ENCODE measurements around the gene GPR78.
A peak's percentile ranks its signal among the peaks of the same experiment; 100 is the strongest.

Gene GPR78

GRCh38 chr4:8541981-8542715 is 38.0 kb upstream of the GPR78 start:
- DNase-seq (ENCODE audit: insufficient read length, low spot score) (no peak), FAIRE-seq (no peak)
- no peak for TF ChIP-seq POLR2A (IDR thresholded peaks at IDR 0.05; ENCODE audit: low read depth, low read length)

DNA sequence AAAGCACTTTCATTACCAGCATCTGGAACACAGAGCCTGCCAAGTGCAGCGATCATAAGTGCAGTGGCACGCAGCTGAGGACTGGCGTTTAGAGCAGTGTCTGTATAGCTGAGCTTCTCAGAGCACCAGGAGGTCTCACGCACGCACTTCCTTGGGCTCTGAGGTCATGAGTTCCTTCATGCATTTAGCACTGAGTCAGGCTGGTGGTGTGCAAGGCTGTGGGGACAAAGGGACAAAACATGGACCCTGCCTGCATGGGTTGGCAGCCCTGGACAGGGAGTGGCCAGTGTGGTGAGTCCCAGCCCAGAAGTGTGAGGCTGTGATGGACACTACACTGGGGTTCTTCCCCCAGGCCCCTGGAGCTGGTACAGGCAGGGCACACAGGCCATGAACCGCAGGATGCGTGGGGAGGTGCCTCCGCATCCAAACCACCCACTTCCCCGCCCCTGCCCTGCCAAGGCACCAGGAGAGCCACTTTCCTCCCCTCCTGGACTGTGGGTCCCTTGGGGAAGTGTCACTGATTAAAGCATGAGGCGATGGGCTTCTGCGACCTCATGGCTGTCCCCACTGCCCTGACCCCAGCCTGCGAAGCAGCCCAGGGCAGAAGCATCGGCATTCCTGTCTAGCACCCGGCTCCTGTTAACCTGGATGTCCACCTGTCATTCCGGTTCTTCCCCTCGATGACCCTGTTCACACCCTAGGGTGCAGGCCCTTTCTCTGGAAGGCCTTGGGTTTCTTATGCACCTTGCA is 37.2 kb upstream of the GPR78 start:
- FAIRE-seq = no peak
- no peak for TF ChIP-seq POLR2A (IDR thresholded peaks at IDR 0.05; ENCODE audit: low read depth, low read length)
- DNase-seq (ENCODE audit: insufficient read length, low spot score) = no peak

DNA sequence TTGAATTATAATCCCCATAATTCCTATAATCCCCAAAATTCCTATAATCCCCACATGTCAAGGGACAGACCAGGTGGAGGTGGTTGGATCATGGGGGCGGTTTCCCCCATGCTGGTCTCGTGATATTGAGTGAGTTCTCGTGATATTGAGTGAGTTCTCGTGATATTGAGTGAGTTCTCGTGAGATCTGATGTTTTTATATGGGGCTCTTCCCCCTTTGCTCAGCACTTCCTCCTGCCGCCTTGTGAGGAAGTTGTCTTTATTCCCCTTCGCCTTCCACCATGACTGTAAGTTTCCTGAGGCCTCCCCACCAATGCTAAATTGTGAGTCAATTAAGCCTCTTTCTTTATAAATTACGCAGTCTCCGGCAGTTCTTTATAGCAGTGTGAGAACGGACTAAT is 36.6 kb upstream of the GPR78 start:
- FAIRE-seq (no peak), DNase-seq (ENCODE audit: insufficient read length, low spot score) (no peak)
- TF ChIP-seq POLR2A (IDR thresholded peaks at IDR 0.05; ENCODE audit: low read depth, low read length) = no peak

DNA sequence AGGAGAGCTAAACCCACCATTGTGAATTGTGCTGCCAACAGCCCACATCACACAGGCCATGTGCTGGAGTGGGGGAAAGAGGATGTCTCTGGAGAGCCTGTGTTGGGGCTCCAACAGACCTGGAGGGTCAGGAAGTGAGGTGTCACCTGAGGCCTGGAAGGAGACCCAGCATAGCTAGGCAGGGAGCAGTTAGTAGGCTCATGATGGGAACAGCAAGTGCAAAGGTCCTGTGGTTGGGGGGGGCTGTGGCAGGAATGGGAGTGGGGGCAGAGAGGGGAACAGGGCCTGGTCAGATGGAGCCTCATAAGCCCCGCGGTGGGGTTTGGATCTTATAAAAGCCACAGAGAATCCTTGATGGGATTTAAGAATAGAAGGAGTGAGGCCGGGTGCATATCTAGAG is 35.9 kb upstream of the GPR78 start:
- TF ChIP-seq POLR2A (IDR thresholded peaks at IDR 0.05; ENCODE audit: low read depth, low read length) = no peak
- DNase-seq (ENCODE audit: insufficient read length, low spot score) (no peak), FAIRE-seq (no peak)

- FAIRE-seq (no peak), DNase-seq (ENCODE audit: insufficient read length, low spot score) (no peak)
- no peak for TF ChIP-seq POLR2A (IDR thresholded peaks at IDR 0.05; ENCODE audit: low read depth, low read length)
Observed at GRCh38 chr4:8544741-8545438, 35.3 kb upstream of the GPR78 start.

GRCh38 chr4:8545439-8545765 is 34.8 kb upstream of the GPR78 start:
- TF ChIP-seq POLR2A (IDR thresholded peaks at IDR 0.05; ENCODE audit: low read depth, low read length) = no peak
- DNase-seq (ENCODE audit: insufficient read length, low spot score) = no peak
- no peak for FAIRE-seq

DNA sequence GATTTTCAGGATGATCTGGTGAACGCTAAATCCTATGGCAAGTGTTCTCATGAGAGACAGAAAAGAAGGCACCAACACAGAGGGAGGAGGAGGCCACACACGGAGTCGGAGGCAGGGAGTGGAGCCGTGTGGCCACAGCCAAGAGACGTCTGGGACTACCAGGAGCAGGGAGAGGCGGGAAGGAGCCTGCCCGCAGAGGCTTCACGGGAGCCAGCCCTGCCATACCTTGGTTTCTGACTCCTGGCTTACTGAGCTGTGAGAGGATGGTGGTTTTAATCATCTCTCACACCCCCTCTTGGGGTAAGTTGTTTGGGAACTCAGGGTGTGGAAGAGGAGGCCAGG is 33.5 kb upstream of the GPR78 start:
- no peak for FAIRE-seq
- no peak for TF ChIP-seq POLR2A (IDR thresholded peaks at IDR 0.05; ENCODE audit: low read depth, low read length)
- no peak for DNase-seq (ENCODE audit: insufficient read length, low spot score)

- TF ChIP-seq POLR2A (IDR thresholded peaks at IDR 0.05; ENCODE audit: low read depth, low read length) = no peak
- FAIRE-seq (no peak), DNase-seq (ENCODE audit: insufficient read length, low spot score) (peak; percentile 63)
Observed at GRCh38 chr4:8547108-8547911, 32.9 kb upstream of the GPR78 start.

GRCh38 chr4:8547912-8548730 is 32.1 kb upstream of the GPR78 start:
- TF ChIP-seq POLR2A (IDR thresholded peaks at IDR 0.05; ENCODE audit: low read depth, low read length) = no peak
- no peak for DNase-seq (ENCODE audit: insufficient read length, low spot score)
- no peak for FAIRE-seq

DNA sequence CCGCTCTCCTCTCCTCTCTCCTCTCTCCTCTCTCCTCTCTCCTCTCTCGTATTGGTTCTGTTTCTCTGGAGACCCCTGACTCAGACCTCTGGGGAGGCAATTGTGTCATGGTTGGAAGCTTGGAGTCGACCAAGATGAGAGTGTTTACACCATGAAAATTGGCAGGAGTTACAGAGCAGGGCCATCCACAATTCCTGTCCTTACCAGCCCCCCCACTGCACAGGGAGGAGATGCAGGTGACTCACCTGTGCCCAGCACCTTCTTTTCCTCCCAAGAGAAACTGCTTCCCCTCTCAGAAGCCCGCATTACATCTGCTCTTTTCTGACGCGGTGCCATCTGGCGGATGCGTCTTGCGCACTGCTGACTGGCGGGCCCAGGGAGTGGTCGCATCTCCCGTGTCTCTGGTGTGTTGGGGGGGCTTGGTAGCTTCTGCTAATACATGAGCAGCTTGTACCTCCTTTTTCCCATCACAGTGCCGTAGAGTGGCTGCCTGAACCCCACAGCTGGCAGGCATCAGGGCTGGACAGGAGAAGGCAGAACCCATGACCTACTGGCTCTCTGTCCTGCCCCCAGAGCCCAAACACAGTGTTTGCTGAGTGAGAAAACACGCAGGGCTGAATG is 31.4 kb upstream of the GPR78 start:
- TF ChIP-seq POLR2A (IDR thresholded peaks at IDR 0.05; ENCODE audit: low read depth, low read length) = no peak
- FAIRE-seq (no peak), DNase-seq (ENCODE audit: insufficient read length, low spot score) (no peak)

- TF ChIP-seq POLR2A (IDR thresholded peaks at IDR 0.05; ENCODE audit: low read depth, low read length) = no peak
- DNase-seq (ENCODE audit: insufficient read length, low spot score) = no peak
- FAIRE-seq = no peak
Observed at GRCh38 chr4:8549352-8549931, 30.8 kb upstream of the GPR78 start.

GRCh38 chr4:8550691-8551090 is 29.5 kb upstream of the GPR78 start:
- TF ChIP-seq POLR2A (IDR thresholded peaks at IDR 0.05; ENCODE audit: low read depth, low read length) = no peak
- no peak for FAIRE-seq
- no peak for DNase-seq (ENCODE audit: insufficient read length, low spot score)

Measured in H54 (cell line).